CD14-positive monocyte (primary cell): ENCODE results near the gene RIMS3. TPM values are rescaled to one million over a fixed set of nuclear protein-coding genes. Genes with fewer than 3 reads are reported as not detected.

Experiments
- DNase-seq, 3 donors: peaks; one replicate each; pipeline ENCODE4 v3.0.0-alpha.2; 2011 to 2022
- H2AFZ ChIP-seq: 2 replicates; pipeline ENCODE4 v1.6.0; 2012; ENCODE audit warnings: mild to moderate bottlenecking, low read depth, low read length, inconsistent platforms; ENCODE audit not compliant: insufficient read depth, poor library complexity, severe bottlenecking
- H3K27ac ChIP-seq, 2 donors: 1 replicate in 1 of 2; 2 replicates in 1 of 2; pipeline ENCODE4 v1.5.1; 2012 to 2013; ENCODE audit warnings: low read length in 2 of 2, control low read depth in 1 of 2, inconsistent platforms in 1 of 2, low read depth in 1 of 2, mild to moderate bottlenecking in 1 of 2
- H3K27me3 ChIP-seq, 2 donors: one replicate each; pipeline versions ENCODE4 v1.6.0 to v1.6.1; 2011 to 2013; ENCODE audit warnings: low read length in 2 of 2; ENCODE audit not compliant: control insufficient read depth in 2 of 2, insufficient read depth in 2 of 2
- H3K36me3 ChIP-seq, 2 donors: replicated peaks in 1 of 2; 1 replicate in 1 of 2; 2 replicates in 1 of 2; pipeline versions ENCODE4 v1.5.1 to v1.6.1; 2012 to 2013; ENCODE audit warnings: low read length in 2 of 2, control low read depth in 1 of 2, inconsistent platforms in 1 of 2, mild to moderate bottlenecking in 1 of 2; ENCODE audit not compliant: insufficient read depth in 2 of 2, control insufficient read depth in 1 of 2
- H3K4me1 ChIP-seq, 2 donors: 1 replicate in 1 of 2; 2 replicates in 1 of 2; pipeline versions ENCODE4 v1.5.1 to v1.6.1; 2012 to 2013; ENCODE audit warnings: low read length in 2 of 2, control low read depth in 1 of 2, inconsistent platforms in 1 of 2, mild to moderate bottlenecking in 1 of 2, moderate library complexity in 1 of 2; ENCODE audit not compliant: insufficient read depth in 2 of 2, control insufficient read depth in 1 of 2
- H3K4me2 ChIP-seq: replicated peaks from 2 replicates; pipeline ENCODE3; 2012; ENCODE audit warnings: low read length, moderate library complexity, mild to moderate bottlenecking; ENCODE audit not compliant: poor library complexity, severe bottlenecking; ENCODE audit errors: extremely low read depth
- H3K4me3 ChIP-seq, 3 experiments: fragments of 200-600 bp in 1 of 3; sonication (generic) in 1 of 3; replicated peaks in 1 of 3; 1 replicate in 2 of 3; 2 replicates in 1 of 3; pipeline ENCODE4 v1.5.1; 2011 to 2013; ENCODE audit warnings: low read length in 3 of 3, mild to moderate bottlenecking in 3 of 3, control low read depth in 2 of 3, low read depth in 2 of 3, inconsistent platforms in 1 of 3, moderate library complexity in 1 of 3
- H3K79me2 ChIP-seq: 2 replicates; pipeline ENCODE4 v1.6.0; 2012; ENCODE audit warnings: mild to moderate bottlenecking, control low read depth, inconsistent platforms, low read length, moderate library complexity; ENCODE audit not compliant: insufficient read depth
- H3K9ac ChIP-seq: 2 replicates; pipeline ENCODE4 v1.6.0; 2017; ENCODE audit warnings: low read length, mild to moderate bottlenecking; ENCODE audit not compliant: insufficient read depth, poor library complexity, severe bottlenecking
- H3K9me3 ChIP-seq, 2 donors: replicated peaks in 1 of 2; 1 replicate in 1 of 2; 2 replicates in 1 of 2; pipeline versions ENCODE4 v1.5.1 to v1.6.1; 2012 to 2013; ENCODE audit warnings: low read length in 2 of 2, control low read depth in 1 of 2; ENCODE audit not compliant: control insufficient read depth in 1 of 2, insufficient read depth in 1 of 2
- H4K20me1 ChIP-seq: 2 replicates; pipeline ENCODE4 v1.6.0; 2012; ENCODE audit warnings: mild to moderate bottlenecking, low read length, control low read depth, moderate library complexity; ENCODE audit not compliant: insufficient read depth
- H3K27ac Mint-ChIP-seq, 7 donors: one replicate each; pipeline ENCODE4 v1.8.0; 2020; ENCODE audit warnings: mild to moderate bottlenecking in 7 of 7, mixed read lengths in 7 of 7, moderate library complexity in 6 of 7, inconsistent platforms in 2 of 7
- H3K27me3 Mint-ChIP-seq, 3 donors: one replicate each; pipeline ENCODE4 v1.8.0; 2021 to 2022; ENCODE audit warnings: low read depth in 3 of 3, mild to moderate bottlenecking in 3 of 3, mixed read lengths in 3 of 3, moderate library complexity in 3 of 3, inconsistent platforms in 1 of 3
- H3K36me3 Mint-ChIP-seq, 2 donors: one replicate each; pipeline ENCODE4 v1.8.0; 2020; ENCODE audit warnings: mixed read lengths in 2 of 2, inconsistent platforms in 1 of 2, mild to moderate bottlenecking in 1 of 2
- H3K4me1 Mint-ChIP-seq: one replicate; pipeline ENCODE4 v1.8.0; 2020; ENCODE audit warnings: mild to moderate bottlenecking, mixed read lengths
- H3K4me3 Mint-ChIP-seq, 2 donors: one replicate each; pipeline ENCODE4 v1.8.0; 2020; ENCODE audit warnings: mild to moderate bottlenecking in 2 of 2, mixed read lengths in 2 of 2, moderate library complexity in 1 of 2
- H3K9me3 Mint-ChIP-seq, 7 donors: one replicate each; pipeline ENCODE4 v1.8.0; 2020 to 2022; ENCODE audit warnings: mixed read lengths in 7 of 7, mild to moderate bottlenecking in 6 of 7, moderate library complexity in 6 of 7, inconsistent platforms in 2 of 7
- WGBS: methylation state at CpG from one replicate; pipeline ENCODE4 v1.1.5; 2013; ENCODE audit warnings: missing lambda C conversion rate; ENCODE audit not compliant: insufficient coverage; 5-methylcytosine and 5-hydroxymethylcytosine counted together
- intact Hi-C, 2 donors: fragments of 100-400 bp; cut with micrococcal nuclease; formaldehyde crosslinking; loops; one replicate each; pipeline versions ENCODE4 v1.15.0 to v1.15.1; 2023
- polyA plus RNA-seq, 3 donors: library from polyadenylated mRNA; depleted of rRNA in 1 of 3; unstranded in 2 of 3; stranded (reverse) in 1 of 3; fragments of 300-500 nt in 2 of 3; fragments of >200 nt in 1 of 3; fragmentation: Illumina TruSeq in 2 of 3; gene quantifications; 1 replicate in 2 of 3; 2 replicates in 1 of 3; pipeline ENCODE4 v1.2.3, GENCODE V29; 2012 to 2021
- TF ChIP-seq, protein P1 (sequence below): fragments of 200-600 bp; IDR thresholded peaks from one replicate; pipeline ENCODE4 v1.8.0; 2022; ENCODE audit warnings: antibody characterized with exemption, mild to moderate bottlenecking

Gene RIMS3
- polyA plus RNA-seq, 3 donors, result 0.15 to 1.0 (median 0.26) TPM

DNA sequence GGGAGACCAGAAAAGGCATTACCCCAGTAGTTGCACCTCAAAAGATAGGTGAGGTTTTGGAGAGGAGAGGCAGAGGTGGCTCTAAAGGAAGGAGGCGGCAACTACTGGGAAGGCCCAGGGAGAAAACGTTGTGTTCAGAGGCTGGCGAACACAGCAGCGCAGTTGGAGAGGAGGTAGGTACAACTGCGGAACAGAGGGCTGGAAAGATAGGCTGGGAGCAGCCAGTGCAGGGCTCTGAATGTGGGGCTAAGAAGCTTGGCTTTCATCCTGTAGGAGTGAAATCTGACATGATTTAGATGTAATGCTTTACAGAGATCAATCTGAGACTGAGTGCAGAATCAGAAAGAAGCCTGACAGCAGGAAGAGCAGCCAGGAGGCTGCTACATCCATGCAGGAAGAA lies 13.0 kb downstream of the RIMS3 start:
- no peak overlapping the region for H3K4me2 ChIP-seq
- H3K4me1 ChIP-seq, result no peaks in the 10 kb centered on the region
- no peak overlapping the region for H3K27ac ChIP-seq
- TF ChIP-seq, protein P1, sequence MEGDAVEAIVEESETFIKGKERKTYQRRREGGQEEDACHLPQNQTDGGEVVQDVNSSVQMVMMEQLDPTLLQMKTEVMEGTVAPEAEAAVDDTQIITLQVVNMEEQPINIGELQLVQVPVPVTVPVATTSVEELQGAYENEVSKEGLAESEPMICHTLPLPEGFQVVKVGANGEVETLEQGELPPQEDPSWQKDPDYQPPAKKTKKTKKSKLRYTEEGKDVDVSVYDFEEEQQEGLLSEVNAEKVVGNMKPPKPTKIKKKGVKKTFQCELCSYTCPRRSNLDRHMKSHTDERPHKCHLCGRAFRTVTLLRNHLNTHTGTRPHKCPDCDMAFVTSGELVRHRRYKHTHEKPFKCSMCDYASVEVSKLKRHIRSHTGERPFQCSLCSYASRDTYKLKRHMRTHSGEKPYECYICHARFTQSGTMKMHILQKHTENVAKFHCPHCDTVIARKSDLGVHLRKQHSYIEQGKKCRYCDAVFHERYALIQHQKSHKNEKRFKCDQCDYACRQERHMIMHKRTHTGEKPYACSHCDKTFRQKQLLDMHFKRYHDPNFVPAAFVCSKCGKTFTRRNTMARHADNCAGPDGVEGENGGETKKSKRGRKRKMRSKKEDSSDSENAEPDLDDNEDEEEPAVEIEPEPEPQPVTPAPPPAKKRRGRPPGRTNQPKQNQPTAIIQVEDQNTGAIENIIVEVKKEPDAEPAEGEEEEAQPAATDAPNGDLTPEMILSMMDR, result no peak
- H3K36me3 ChIP-seq, result no peaks in the 10 kb centered on the region
- Mint-ChIP-seq H3K4me1 (no peaks in the 10 kb centered on the region), H3K27me3 (peaks cover 6 to 16% (median 11%) of the 10 kb centered on the region in 3 donors), H3K36me3 (no peaks in the 10 kb centered on the region), H3K27ac (no peak overlapping the region), H3K9me3 (peaks cover 0 to 3% (median 0%) of the 10 kb centered on the region in 7 donors), H3K4me3 (no peak overlapping the region)
- no peak for DNase-seq
- H3K9me3 ChIP-seq, result no peaks in the 10 kb centered on the region
- no peak overlapping the region for H2AFZ ChIP-seq
- no peak overlapping the region for H3K4me3 ChIP-seq
- no peaks in the 10 kb centered on the region for H4K20me1 ChIP-seq
- WGBS, result 80% methylated on average over 5 of the region's 5 CpGs
- H3K27me3 ChIP-seq, result peaks cover 0 to 5% of the 10 kb centered on the region in 2 donors
- H3K79me2 ChIP-seq, result no peaks in the 10 kb centered on the region
- intact Hi-C loops, result no loop called here
- no peak overlapping the region for H3K9ac ChIP-seq

GRCh38 chr1:40651138-40651857 lies 14.2 kb downstream of the RIMS3 start:
- no peaks in the 10 kb centered on the region for H3K4me1 ChIP-seq
- H3K4me2 ChIP-seq, result no peak overlapping the region
- no peaks in the 10 kb centered on the region for H3K9me3 ChIP-seq
- H3K9ac ChIP-seq, result no peak overlapping the region
- no peak overlapping the region for H3K27ac ChIP-seq
- no peak overlapping the region for H3K4me3 Mint-ChIP-seq
- H3K27ac Mint-ChIP-seq, result no peak overlapping the region
- H4K20me1 ChIP-seq, result no peaks in the 10 kb centered on the region
- no peak for DNase-seq
- peaks cover 6 to 16% (median 11%) of the 10 kb centered on the region in 3 donors for H3K27me3 Mint-ChIP-seq
- H3K79me2 ChIP-seq, result no peaks in the 10 kb centered on the region
- H3K4me3 ChIP-seq, result no peak overlapping the region
- H3K9me3 Mint-ChIP-seq, result peaks cover 0 to 3% (median 0%) of the 10 kb centered on the region in 7 donors
- 84% methylated on average over 9 of the region's 17 CpGs for WGBS
- H3K36me3 ChIP-seq, result no peaks in the 10 kb centered on the region
- intact Hi-C loops, result no loop called here
- no peaks in the 10 kb centered on the region for H3K36me3 Mint-ChIP-seq
- H2AFZ ChIP-seq, result no peak overlapping the region
- H3K27me3 ChIP-seq, result peaks cover 0 to 5% of the 10 kb centered on the region in 2 donors
- no peaks in the 10 kb centered on the region for H3K4me1 Mint-ChIP-seq
- TF ChIP-seq, protein P1, result no peak
